IMR-90 (cell line): Measurements from ENCODE around the gene MRPL57. TPM values are rescaled to one million over a fixed set of nuclear protein-coding genes. Genes with fewer than 3 reads are reported as not detected.
A peak's percentile ranks its signal among the peaks of the same experiment; 100 is the strongest.

Source experiments
- ATAC-seq: fragments of 200-7000 bp; cut with Tn5 transposase; 2 replicates; pipeline ENCODE4 v1.9.1; 2020; ENCODE audit warnings: low read depth, mild to moderate bottlenecking, moderate library complexity
- BruUV-seq: library from RNA; stranded (reverse); fragments of 400-500 nt; replicated peaks from 2 replicates; lab custom pipeline; 2021; lab: Mats Ljungman, UMichigan
- CTCF ChIA-PET: fragments of 300-600 bp; formaldehyde crosslinking; extraction: SDS; loops from one replicate; lab custom pipeline; 2021; ENCODE audit warnings: antibody characterized with exemption; lab: Yijun Ruan, JAX
- POLR2A ChIA-PET: fragments of 300-600 bp; sonication (Branson Sonifier 250); formaldehyde crosslinking; loops from one replicate; lab custom pipeline; 2022; ENCODE audit warnings: antibody characterized with exemption; ENCODE audit not compliant: unreplicated experiment; lab: Charles Lee
- DNase-seq: peaks from one replicate; pipeline ENCODE4 v3.0.0; 2013
- H2AFZ ChIP-seq: replicated peaks from 2 replicates; pipeline ENCODE3; 2013; ENCODE audit warnings: low read length, mild to moderate bottlenecking; ENCODE audit not compliant: poor library complexity
- H2AK5ac ChIP-seq: 2 replicates; pipeline ENCODE4 v1.6.1; 2013; ENCODE audit warnings: low read depth, low read length, inconsistent platforms
- H2AK9ac ChIP-seq: replicated peaks from 2 replicates; pipeline ENCODE3; 2013; ENCODE audit warnings: mild to moderate bottlenecking, low read depth, low read length, moderate library complexity; ENCODE audit not compliant: poor library complexity
- H2BK120ac ChIP-seq: 2 replicates; pipeline ENCODE4 v1.6.1; 2013; ENCODE audit warnings: low read depth, low read length, inconsistent platforms
- H2BK15ac ChIP-seq: 3 replicates; pipeline ENCODE4 v1.6.1; 2013; ENCODE audit warnings: low read depth, low read length, inconsistent platforms
- H2BK20ac ChIP-seq: 2 replicates; pipeline ENCODE4 v1.6.1; 2013; ENCODE audit warnings: low read depth, mild to moderate bottlenecking, inconsistent platforms, low read length, moderate library complexity
- H2BK5ac ChIP-seq: 2 replicates; pipeline ENCODE4 v1.6.1; 2013; ENCODE audit warnings: mild to moderate bottlenecking, low read depth, low read length, inconsistent platforms; ENCODE audit not compliant: poor library complexity, severe bottlenecking
- H3K14ac ChIP-seq: replicated peaks from 2 replicates; pipeline ENCODE4 v1.6.1; 2013; ENCODE audit warnings: low read depth, low read length, inconsistent platforms
- H3K18ac ChIP-seq: 2 replicates; pipeline ENCODE4 v1.6.1; 2013; ENCODE audit warnings: low read depth, low read length, control low read depth
- H3K23ac ChIP-seq: 2 replicates; pipeline ENCODE4 v1.6.1; 2013; ENCODE audit warnings: low read depth, low read length, inconsistent platforms
- H3K27ac ChIP-seq: 2 replicates; pipeline ENCODE4 v1.5.1; 2013; ENCODE audit warnings: mild to moderate bottlenecking, control low read depth, low read length; ENCODE audit not compliant: insufficient read depth
- H3K27me3 ChIP-seq: 2 replicates; pipeline ENCODE4 v1.6.1; 2013; ENCODE audit warnings: low read length; ENCODE audit not compliant: control insufficient read depth, insufficient read depth
- H3K36me3 ChIP-seq: 2 replicates; pipeline ENCODE4 v1.6.1; 2013; ENCODE audit warnings: low read length, mixed read lengths; ENCODE audit not compliant: control insufficient read depth, insufficient read depth
- H3K4ac ChIP-seq: 2 replicates; pipeline ENCODE4 v1.6.1; 2013; ENCODE audit warnings: low read depth, low read length, inconsistent platforms
- H3K4me1 ChIP-seq: 2 replicates; pipeline ENCODE4 v1.6.1; 2013; ENCODE audit warnings: low read length, mixed read lengths; ENCODE audit not compliant: control insufficient read depth, insufficient read depth
- H3K4me2 ChIP-seq: 2 replicates; pipeline ENCODE4 v1.6.1; 2013; ENCODE audit warnings: low read depth, mild to moderate bottlenecking, control low read depth, low read length, moderate library complexity
- H3K4me3 ChIP-seq: 2 replicates; pipeline ENCODE4 v1.5.1; 2013; ENCODE audit warnings: low read depth, mild to moderate bottlenecking, control low read depth, low read length, moderate library complexity; ENCODE audit not compliant: insufficient read depth
- H3K56ac ChIP-seq: 2 replicates; pipeline ENCODE4 v1.6.1; 2013; ENCODE audit warnings: low read length, inconsistent platforms; ENCODE audit not compliant: insufficient read depth; ENCODE audit errors: extremely low read depth
- H3K79me1 ChIP-seq, 2 experiments: 2 replicates each; pipeline ENCODE4 v1.6.1; 2013; ENCODE audit warnings: low read length in 2 of 2, inconsistent platforms in 1 of 2, low read depth in 1 of 2
- H3K9ac ChIP-seq: 2 replicates; pipeline ENCODE4 v1.6.1; 2013; ENCODE audit warnings: low read depth, low read length, control low read depth
- H3K9me1 ChIP-seq: 2 replicates; pipeline ENCODE4 v1.6.1; 2013; ENCODE audit warnings: low read length, inconsistent platforms; ENCODE audit not compliant: insufficient read depth
- H3K9me3 ChIP-seq: 2 replicates; pipeline ENCODE4 v1.6.1; 2013; ENCODE audit warnings: low read length; ENCODE audit not compliant: control insufficient read depth, insufficient read depth
- H4K20me1 ChIP-seq: 2 replicates; pipeline ENCODE4 v1.6.1; 2013; ENCODE audit warnings: low read length, inconsistent platforms; ENCODE audit not compliant: insufficient read depth
- H4K5ac ChIP-seq: 2 replicates; pipeline ENCODE4 v1.6.1; 2013; ENCODE audit warnings: mild to moderate bottlenecking, low read depth, low read length, control low read depth
- H4K8ac ChIP-seq, 2 experiments: 2 replicates each; pipeline ENCODE4 v1.6.1; 2013; ENCODE audit warnings: low read depth in 2 of 2, low read length in 2 of 2, control low read depth in 1 of 2, inconsistent platforms in 1 of 2
- H4K91ac ChIP-seq: 2 replicates; pipeline ENCODE4 v1.6.1; 2013; ENCODE audit warnings: low read depth, low read length, inconsistent platforms; ENCODE audit not compliant: insufficient read depth
- CEBPB ChIP-seq: IDR thresholded peaks from 2 replicates; pipeline ENCODE4 v1.6.1; 2012; ENCODE audit warnings: low read depth, low read length, improper control_type of control experiment
- CHD1 ChIP-seq: IDR thresholded peaks from 2 replicates; pipeline ENCODE4 v1.6.1; 2012; ENCODE audit warnings: low read depth, low read length, improper control_type of control experiment
- FOS ChIP-seq: fragments of 150-350 bp; IDR thresholded peaks from 2 replicates; pipeline ENCODE4 v1.6.1; 2016; ENCODE audit warnings: low read depth, low read length
- MAFK ChIP-seq: IDR thresholded peaks from 2 replicates; pipeline ENCODE4 v1.6.1; 2012; ENCODE audit warnings: low read depth, low read length, improper control_type of control experiment
- MAZ ChIP-seq: IDR thresholded peaks from 2 replicates; pipeline ENCODE4 v1.6.1; 2012; ENCODE audit warnings: low read depth, mild to moderate bottlenecking, low read length, improper control_type of control experiment, moderate library complexity, borderline replicate concordance
- MXI1 ChIP-seq: IDR thresholded peaks from 2 replicates; pipeline ENCODE4 v1.6.1; 2012; ENCODE audit warnings: low read depth, mild to moderate bottlenecking, low read length, moderate library complexity, borderline replicate concordance
- NFE2L2 ChIP-seq: fragments of 150-350 bp; IDR thresholded peaks from 2 replicates; pipeline ENCODE4 v1.6.1; 2016; ENCODE audit warnings: low read depth, mild to moderate bottlenecking, low read length
- POLR2A ChIP-seq: IDR thresholded peaks from 2 replicates; pipeline ENCODE4 v1.6.1; 2012; ENCODE audit warnings: mild to moderate bottlenecking, low read depth, low read length
- RAD21 ChIP-seq: IDR thresholded peaks from 2 replicates; pipeline ENCODE4 v1.6.1; 2012; ENCODE audit warnings: low read length, improper control_type of control experiment
- RCOR1 ChIP-seq: IDR thresholded peaks from 2 replicates; pipeline ENCODE4 v1.6.1; 2012; ENCODE audit warnings: mild to moderate bottlenecking, low read length, improper control_type of control experiment; ENCODE audit not compliant: insufficient replicate concordance
- RFX5 ChIP-seq: IDR thresholded peaks from 2 replicates; pipeline ENCODE4 v1.8.0; 2012; ENCODE audit warnings: low read depth, mild to moderate bottlenecking, low read length, moderate library complexity
- SMC3 ChIP-seq: fragments of 150-350 bp; IDR thresholded peaks from 2 replicates; pipeline ENCODE4 v1.6.1; 2016; ENCODE audit warnings: low read depth, mild to moderate bottlenecking, antibody characterized with exemption, low read length, moderate library complexity
- WGBS, 2 experiments: methylation state at CpG; one replicate each; pipeline versions ENCODE4 v1.1.5 to v1.1.7; 2013; ENCODE audit warnings: missing lambda C conversion rate in 2 of 2; ENCODE audit not compliant: insufficient read length in 1 of 2; ENCODE audit errors: extremely low coverage in 2 of 2; 5-methylcytosine and 5-hydroxymethylcytosine counted together
- dilution Hi-C: fragments of 300-500 bp; cut with HindIII; formaldehyde crosslinking; loops from one replicate; pipeline ENCODE4 v1.14.3; 2018; ENCODE audit warnings: low sequenced_read_pairs; ENCODE audit not compliant: unreplicated experiment
- in situ Hi-C: fragments of 300-500 bp; cut with MboI; formaldehyde crosslinking; loops from 3 replicates; pipeline ENCODE4 v1.14.3; 2019; ENCODE audit warnings: low sequenced_read_pairs, inconsistent platforms, mixed read lengths
- intact Hi-C: fragments of 100-400 bp; cut with micrococcal nuclease; formaldehyde crosslinking; loops from 2 replicates; pipeline ENCODE4 v1.10.0; 2022
- polyA plus RNA-seq, 3 experiments: library from polyadenylated mRNA; depleted of rRNA; stranded (reverse); fragments of >200 nt; gene quantifications; 2 replicates each; pipeline ENCODE4 v1.2.3, GENCODE V29; 2012; ENCODE audit warnings: low replicate concordance in 1 of 3
- total RNA-seq: library from RNA; depleted of rRNA; stranded (reverse); fragments of >200 nt; gene quantifications from 2 replicates; pipeline ENCODE4 v1.2.3, GENCODE V29; 2012
- TF ChIP-seq, protein P1 (sequence below): fragments of 150-350 bp; IDR thresholded peaks from 2 replicates; pipeline ENCODE4 v1.6.1; 2017; ENCODE audit warnings: mild to moderate bottlenecking, antibody characterized with exemption, low read length, low read depth
- TF ChIP-seq, protein P2 (sequence below): conservative IDR thresholded peaks from 2 replicates; pipeline ENCODE4 v1.5.1; 2012; ENCODE audit warnings: mild to moderate bottlenecking, low read depth, low read length, improper control_type of control experiment
- TF ChIP-seq, protein P3 (sequence below): fragments of 150-350 bp; IDR thresholded peaks from 2 replicates; pipeline ENCODE4 v1.6.1; 2016; ENCODE audit warnings: low read depth, mild to moderate bottlenecking, low read length, moderate library complexity, borderline replicate concordance

Gene MRPL57
- total and polyA plus RNA-seq, 2 of the 4 experiments (the other 2 are of a cell fraction), result 7.0 to 8.0 TPM

DNA sequence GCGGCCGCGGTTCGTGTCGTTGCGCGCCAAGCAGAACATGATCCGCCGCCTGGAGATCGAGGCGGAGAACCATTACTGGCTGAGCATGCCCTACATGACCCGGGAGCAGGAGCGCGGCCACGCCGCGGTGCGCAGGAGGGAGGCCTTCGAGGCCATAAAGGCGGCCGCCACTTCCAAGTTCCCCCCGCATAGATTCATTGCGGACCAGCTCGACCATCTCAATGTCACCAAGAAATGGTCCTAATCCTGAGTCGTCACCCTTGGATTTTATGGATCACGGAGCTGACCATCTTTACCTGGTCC lies 475 bp downstream of the MRPL57 start:
- Histone ChIP-seq H4K8ac (peak overlapping the region; percentile 36 to 78), H4K20me1 (no peaks in the 10 kb centered on the region), H3K18ac (no peak overlapping the region), H2BK5ac (peak overlapping the region; percentile 82), H3K79me1 (peaks cover 15 to 22% of the 10 kb centered on the region in 2 experiments), H2AFZ (peak overlapping the region; percentile 91), H2AK5ac (peak overlapping the region; percentile 63; the same call in 1 of the 2 replicates), H3K9me3 (no peaks in the 10 kb centered on the region), H3K4me3 (peak overlapping the region; percentile 87), H2BK15ac (no peak overlapping the region), H4K91ac (peak overlapping the region; percentile 48), H3K4me1 (0 out of 2 replicates have a peak, but pooled peaks cover 2% of the 10 kb centered on the region), H4K5ac (peak overlapping the region; percentile 50; the same call in 1 of the 2 replicates), H3K9ac (peak overlapping the region; percentile 88), H3K36me3 (no peaks in the 10 kb centered on the region), H3K9me1 (peaks cover 6% of the 10 kb centered on the region; the same call in 1 of the 2 replicates), H2BK120ac (no peak overlapping the region), H2AK9ac (peak overlapping the region; percentile 89), H3K23ac (peak overlapping the region; percentile 98), H3K4me2 (peak overlapping the region; percentile 84), H3K27me3 (no peaks in the 10 kb centered on the region), H3K27ac (peak overlapping the region; percentile 87), H3K4ac (peak overlapping the region; percentile 79), H3K56ac (peak overlapping the region; percentile 62), H3K14ac (peak overlapping the region; percentile 93), H2BK20ac (no peak overlapping the region)
- BruUV-seq, result TSS peak; percentile 86
- DNase-seq (no peak), ATAC-seq (peak; percentile 22)
- ChIA-PET POLR2A (interaction anchor here (0.6 kb wide), 1 partner anchor 108 kb away, joined by 3 read pairs; no protein-coding TSS in a partner anchor), CTCF (interaction anchor here (0.8 to 1.4 kb wide), 2 partner anchors 66 to 233 kb away, joined by 3 to 4 read pairs; no protein-coding TSS in a partner anchor)
- dilution Hi-C loops (no loop called here), intact Hi-C loops (loop anchor here (2.0 kb wide), 2 partner anchors 122 to 234 kb away; no protein-coding TSS in a partner anchor), in situ Hi-C loops (loop anchor here (10.0 kb wide), 1 partner anchor 298 kb away; no protein-coding TSS in a partner anchor)
- 2% methylated on average over 17 of the region's 26 CpGs; no CpG with 5 or more reads in 1 of the 2 experiments for WGBS, 2 experiments
- TF ChIP-seq, protein P1, sequence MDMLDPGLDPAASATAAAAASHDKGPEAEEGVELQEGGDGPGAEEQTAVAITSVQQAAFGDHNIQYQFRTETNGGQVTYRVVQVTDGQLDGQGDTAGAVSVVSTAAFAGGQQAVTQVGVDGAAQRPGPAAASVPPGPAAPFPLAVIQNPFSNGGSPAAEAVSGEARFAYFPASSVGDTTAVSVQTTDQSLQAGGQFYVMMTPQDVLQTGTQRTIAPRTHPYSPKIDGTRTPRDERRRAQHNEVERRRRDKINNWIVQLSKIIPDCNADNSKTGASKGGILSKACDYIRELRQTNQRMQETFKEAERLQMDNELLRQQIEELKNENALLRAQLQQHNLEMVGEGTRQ, result no peak
- TF ChIP-seq FOS (no peak), SMC3 (no peak), MAFK (no peak), RCOR1 (no peak), POLR2A (no peak), CHD1 (no peak), MXI1 (no peak), RAD21 (no peak), CEBPB (no peak), MAZ (no peak), NFE2L2 (no peak), RFX5 (no peak)
- TF ChIP-seq, protein P2, sequence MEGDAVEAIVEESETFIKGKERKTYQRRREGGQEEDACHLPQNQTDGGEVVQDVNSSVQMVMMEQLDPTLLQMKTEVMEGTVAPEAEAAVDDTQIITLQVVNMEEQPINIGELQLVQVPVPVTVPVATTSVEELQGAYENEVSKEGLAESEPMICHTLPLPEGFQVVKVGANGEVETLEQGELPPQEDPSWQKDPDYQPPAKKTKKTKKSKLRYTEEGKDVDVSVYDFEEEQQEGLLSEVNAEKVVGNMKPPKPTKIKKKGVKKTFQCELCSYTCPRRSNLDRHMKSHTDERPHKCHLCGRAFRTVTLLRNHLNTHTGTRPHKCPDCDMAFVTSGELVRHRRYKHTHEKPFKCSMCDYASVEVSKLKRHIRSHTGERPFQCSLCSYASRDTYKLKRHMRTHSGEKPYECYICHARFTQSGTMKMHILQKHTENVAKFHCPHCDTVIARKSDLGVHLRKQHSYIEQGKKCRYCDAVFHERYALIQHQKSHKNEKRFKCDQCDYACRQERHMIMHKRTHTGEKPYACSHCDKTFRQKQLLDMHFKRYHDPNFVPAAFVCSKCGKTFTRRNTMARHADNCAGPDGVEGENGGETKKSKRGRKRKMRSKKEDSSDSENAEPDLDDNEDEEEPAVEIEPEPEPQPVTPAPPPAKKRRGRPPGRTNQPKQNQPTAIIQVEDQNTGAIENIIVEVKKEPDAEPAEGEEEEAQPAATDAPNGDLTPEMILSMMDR, result no peak
- TF ChIP-seq, protein P3, sequence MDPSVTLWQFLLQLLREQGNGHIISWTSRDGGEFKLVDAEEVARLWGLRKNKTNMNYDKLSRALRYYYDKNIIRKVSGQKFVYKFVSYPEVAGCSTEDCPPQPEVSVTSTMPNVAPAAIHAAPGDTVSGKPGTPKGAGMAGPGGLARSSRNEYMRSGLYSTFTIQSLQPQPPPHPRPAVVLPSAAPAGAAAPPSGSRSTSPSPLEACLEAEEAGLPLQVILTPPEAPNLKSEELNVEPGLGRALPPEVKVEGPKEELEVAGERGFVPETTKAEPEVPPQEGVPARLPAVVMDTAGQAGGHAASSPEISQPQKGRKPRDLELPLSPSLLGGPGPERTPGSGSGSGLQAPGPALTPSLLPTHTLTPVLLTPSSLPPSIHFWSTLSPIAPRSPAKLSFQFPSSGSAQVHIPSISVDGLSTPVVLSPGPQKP, result no peak
